Putamen (tissue), 1 donor: Measurements from ENCODE around the gene SLC39A13.
A peak's percentile ranks its signal among the peaks of the same experiment; 100 is the strongest.

Source experiments
- DNase-seq: peaks from one replicate; pipeline ENCODE4 v3.0.0-alpha.2; 2016; ENCODE audit warnings: low spot score

Gene SLC39A13

GRCh38 chr11:47453365-47453764, 45.0 kb downstream of the SLC39A13 start:
- DNase-seq = no peak

DNA sequence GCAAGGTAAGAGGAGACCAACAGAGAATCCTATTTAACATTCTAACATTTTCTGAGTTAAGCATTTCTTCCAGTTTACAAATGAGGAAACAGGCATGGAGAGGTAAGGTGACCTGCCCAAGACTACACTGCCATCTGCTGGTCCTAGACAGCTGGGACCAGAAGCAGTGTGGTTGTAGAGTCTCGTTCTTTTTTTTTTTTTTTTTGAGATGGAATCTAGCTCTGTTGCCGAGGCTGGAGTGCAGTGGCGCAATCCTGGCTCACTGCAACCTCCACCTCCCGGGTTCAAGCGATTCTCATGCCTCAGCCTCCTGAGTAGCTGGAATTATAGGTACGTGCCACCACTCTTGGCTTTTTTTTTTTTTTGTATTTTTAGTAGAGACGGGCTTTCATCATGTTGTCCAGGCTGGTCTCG, 45.9 kb downstream of the SLC39A13 start:
- DNase-seq = peak; percentile 72

GRCh38 chr11:47460571-47461235, 52.3 kb downstream of the SLC39A13 start:
- DNase-seq = no peak

GRCh38 chr11:47461876-47462275, 53.5 kb downstream of the SLC39A13 start:
- DNase-seq = no peak

DNA sequence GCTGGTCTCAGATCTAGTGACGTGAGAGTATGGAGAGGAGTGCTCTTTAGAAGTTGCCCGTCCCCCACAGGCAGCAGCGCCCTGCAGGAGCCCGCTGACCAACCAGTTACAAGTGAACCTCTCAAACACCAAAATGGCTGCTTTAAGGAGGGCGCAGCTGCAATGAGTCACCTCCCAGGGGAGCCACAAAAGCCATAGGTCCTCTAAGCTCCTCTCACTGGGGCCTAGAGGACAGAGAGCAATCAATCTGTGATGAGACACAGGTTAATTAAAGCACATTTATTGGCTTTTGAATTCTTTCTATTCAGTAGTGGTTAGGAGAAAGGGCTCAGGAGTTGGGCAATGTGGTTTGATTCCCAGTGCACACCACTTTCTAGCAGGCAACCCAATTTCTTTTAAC, 56.1 kb downstream of the SLC39A13 start:
- DNase-seq = no peak
